Tongue (tissue), 2 donors: ENCODE measurements around the gene TEX35. TPM values are rescaled to one million over a fixed set of nuclear protein-coding genes. Genes with fewer than 3 reads are reported as not detected.

Experiments
- DNase-seq: peaks from one replicate; pipeline ENCODE4 v3.0.0-alpha.2; 2015
- total RNA-seq: library from RNA; depleted of rRNA; stranded (reverse); fragments of >200 nt; gene quantifications from one replicate; pipeline ENCODE4 v1.2.3, GENCODE V29; 2014

TEX35 gene
- total RNA-seq, result not detected

DNA sequence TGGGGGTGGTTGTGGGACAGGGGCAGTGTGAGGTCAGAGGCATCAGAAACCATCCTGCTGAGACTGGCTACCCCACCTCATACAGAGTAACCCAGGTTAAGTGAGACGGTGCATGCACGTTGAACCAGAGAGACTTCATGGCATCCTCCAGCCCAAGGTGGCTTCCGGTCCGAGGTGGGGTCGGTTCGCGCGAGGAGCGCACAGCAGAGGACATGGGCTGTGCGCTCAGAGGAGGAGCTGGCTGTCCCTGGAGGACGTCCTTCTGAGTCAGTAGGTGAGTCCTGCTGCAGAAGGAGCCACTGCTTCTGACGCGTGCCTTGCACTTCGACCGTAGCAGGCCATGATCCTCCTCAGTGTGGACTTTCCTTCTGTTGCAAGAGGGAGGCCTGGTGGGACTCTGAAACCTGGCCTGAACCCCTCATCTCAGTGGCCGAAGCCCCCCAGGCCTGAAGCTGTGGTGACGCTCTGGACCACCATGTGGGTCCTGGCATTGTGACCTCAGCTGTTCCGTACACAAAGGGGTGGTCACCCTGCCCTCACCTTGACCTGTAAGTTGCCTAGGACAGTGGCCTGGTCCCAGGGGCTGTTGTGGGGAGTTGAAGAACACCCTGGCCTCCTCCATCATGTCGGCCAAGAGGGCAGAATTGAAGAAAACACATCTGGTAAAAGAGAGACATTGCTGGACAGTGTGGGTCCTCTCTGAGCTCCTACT lies at the start of gene TEX35:
Gene TEX35, plus strand, starts transcription at position 544 of the 712 bp plus-strand sequence. Its CDS starts 80 bp downstream, at position 624.
- no peak for DNase-seq

DNA sequence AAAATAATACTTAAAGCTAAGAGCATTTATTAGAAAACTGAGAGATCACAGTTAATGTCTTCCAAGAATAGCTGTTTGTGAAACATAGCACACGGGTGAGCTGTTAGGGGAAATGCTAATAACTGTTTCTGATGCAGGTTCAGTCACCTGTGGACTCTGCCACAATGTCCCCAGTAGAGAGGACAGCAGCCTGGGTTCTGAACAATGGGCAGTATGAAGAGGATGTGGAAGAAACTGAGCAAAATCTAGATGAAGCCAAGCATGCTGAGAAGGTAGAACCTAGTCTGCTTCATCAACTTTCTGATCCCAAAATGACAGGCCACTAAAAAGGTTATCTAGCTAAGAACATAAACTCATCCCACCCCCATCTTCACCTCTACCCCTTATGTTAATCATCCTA lies 48.8 kb upstream of the TEX35 start:
- DNase-seq, result no peak

DNA sequence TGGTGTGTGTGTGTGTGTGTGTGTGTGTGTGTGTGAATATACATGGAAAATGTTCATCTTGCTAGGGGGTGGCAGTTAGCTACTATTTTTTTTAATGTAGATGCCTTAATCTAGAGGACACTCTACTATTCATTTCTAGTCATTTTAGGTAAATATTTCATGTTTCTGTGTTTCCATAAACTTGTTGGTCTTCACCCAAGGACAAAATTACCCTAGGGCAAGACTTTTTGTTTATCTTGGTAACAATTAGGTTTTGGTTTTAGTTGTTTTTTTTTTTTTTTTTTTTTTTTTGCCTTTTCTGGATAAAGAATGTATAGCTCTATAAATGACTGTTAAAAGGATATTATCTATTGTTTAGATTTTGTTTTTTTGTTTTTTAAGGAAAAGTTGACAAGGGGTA lies 48.3 kb upstream of the TEX35 start:
- DNase-seq, result no peak

DNA sequence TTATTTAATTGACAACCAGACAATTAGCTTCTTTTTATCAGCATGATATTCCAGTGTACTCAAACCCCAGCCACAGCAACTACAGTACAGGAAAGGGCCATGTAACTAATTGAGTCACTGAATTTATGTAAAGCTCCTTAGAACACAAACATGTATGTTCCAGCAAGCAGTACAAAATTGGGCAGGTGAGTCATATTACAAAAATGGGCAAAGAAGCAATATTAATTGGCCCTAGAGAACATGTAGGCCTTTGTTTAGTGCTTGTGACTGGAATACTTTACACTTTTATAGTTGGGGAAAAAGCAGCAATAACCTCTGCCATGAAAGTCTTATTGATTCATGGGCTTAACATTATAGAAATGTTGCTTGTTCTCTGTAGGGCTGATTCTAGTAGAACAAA lies 47.9 kb upstream of the TEX35 start:
- DNase-seq, result no peak

DNA sequence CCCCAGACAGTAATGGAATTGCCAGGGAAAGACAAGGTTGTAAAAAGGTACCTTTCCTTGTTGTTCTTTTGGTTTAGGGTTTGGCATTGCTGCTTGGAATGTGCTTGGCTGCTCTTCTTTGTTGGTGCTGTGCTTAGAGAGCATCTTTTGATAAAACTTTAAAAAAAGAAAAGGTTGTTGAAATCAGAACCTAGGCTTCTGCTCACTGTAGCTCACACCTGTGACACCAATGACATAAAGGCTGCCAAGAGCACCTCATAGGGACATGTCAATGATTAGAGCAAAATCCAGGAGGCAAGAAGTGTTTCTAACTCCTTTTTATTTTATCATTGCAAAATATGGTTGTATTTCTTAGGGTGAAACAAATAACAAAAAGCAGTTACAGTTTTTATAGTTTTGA lies 45.1 kb upstream of the TEX35 start:
- no peak for DNase-seq

DNA sequence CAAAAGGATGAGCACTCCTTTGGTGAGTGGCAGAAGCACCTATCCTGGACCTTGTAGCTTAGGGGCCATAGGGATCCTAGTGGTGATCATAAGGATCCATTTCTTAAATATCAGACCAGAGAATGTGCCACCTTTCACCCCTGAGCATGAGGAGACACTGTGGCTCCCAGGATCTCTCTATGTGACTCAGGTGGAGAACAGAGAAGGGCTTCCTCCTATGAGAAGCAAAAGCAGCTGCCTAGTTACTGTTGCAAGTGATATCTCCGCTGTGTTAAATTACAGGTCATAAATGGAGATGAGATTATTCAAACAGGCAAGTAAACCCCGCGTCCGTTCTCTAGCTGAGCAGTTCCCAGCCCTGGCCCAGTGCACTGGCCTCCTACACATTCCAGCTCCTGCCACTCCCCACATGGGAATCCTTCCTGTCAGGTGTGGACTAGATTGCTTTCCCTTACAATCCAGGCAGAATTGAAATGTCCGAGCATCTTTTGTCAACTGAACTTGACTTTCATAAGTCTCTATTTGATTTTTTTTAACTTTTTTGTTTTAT lies 42.4 kb upstream of the TEX35 start:
- DNase-seq, result peak; percentile 20

DNA sequence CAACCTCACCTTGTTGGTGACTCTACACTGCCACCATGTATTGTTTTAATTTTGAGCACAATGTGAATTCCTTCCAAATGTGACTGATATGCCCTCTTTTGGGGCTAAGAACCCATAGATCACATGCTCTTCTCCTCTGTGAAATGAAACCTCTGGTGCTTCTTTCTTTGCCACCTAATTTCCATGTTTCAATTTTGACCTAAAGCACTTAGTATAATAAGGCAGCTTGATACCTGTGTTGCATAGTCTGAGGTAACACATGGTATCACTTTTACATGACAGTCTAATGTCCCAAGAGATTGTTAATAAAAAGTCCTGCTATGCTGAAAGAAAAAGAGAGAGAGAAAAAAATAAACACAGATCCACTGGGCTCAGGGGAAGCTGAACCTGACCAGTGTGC lies 40.4 kb upstream of the TEX35 start:
- DNase-seq, result no peak

DNA sequence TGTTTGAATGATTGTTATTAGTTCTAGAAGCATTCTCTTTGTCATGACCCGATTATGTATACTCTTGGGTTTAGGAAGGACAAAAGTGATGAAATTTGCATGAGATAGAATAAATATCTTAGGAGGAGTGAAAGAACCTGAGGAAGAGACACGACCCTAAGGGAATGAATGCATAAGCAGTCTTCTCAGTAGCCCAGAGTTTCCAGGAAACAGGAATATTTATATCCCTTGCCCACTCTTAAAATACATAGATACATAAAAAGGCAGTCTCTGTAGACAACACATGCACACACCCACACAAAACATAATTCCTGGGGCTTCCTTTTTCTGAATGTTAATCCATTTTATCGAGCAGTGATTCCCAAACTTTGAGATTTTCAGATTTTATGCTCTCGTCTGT lies 35.5 kb upstream of the TEX35 start:
- DNase-seq, result no peak

DNA sequence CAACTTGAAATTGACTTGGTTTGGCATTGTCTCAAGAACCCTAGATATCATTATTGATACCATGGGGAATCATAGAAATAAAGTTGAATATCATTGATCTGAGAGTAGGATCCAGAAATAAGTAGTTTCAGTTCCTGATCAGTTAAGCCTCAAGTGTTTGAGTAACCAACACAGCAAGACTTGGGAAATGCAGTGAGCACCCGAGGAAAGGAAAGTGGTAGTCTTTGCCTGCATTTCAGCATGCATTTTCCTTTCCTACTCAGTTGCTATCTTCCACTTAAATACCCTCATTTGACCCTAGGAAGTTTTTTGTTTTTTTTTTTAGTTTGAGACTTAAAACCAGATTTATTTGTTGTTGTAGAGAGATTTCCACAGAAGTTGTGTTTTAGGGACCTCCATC lies 35.1 kb upstream of the TEX35 start:
- DNase-seq, result no peak

DNA sequence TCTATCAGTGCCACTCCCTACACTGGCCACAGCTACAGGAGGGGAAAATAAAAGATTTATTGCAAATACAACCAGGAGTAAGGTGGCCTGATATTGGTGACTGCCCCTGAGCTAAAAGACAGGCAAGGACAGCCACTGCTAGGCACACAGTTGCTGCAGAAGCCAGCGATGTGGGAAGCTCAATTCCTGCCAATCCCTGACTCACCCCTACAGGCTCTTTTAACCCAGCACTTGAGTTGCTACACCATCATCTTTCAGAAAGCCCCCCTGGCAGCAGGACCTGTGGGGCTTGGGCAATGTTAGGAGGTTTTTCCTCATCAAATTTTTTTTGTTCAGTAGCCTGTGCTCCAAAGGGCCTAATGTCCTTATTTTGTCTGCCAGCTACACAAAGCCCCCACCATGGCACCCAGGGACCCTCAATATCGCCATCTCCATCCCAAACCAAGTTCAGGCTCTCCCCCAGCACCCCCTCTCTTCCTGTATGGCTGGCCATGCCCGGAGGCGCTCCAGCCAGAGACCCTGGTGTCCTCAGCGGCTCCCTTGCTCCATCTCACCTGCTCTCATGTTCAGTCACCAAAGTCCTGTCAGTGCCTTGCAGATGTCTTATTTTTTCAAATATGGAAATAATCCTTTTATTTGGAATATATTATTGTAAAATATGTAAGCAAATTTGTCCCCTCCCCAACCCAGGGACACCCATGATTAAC lies 29.5 kb upstream of the TEX35 start:
- DNase-seq, result no peak

DNA sequence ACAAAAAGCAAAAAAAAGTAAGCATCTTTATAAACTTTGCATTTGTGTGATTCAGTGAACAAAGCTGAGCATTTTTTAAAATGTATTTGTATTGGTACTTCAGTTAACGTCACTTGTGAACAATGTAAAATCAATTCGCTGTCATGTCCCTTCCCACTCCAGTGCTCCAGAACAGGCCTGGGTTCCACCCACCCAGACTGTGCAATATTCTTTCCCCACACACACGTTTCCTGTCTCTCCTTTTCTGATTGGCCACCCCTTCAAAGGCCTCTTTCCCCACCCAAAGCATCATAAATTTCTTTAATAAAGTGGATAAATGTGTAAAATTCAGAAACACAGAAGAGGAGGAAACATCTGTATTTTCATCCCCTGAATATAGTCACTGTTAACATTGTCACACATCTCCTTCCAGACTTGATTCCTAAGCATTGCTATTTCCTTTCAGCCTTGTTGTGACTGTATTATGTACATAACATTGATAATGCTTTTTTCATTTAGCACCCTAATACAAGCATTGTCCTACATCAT lies 28.1 kb upstream of the TEX35 start:
- no peak for DNase-seq

DNA sequence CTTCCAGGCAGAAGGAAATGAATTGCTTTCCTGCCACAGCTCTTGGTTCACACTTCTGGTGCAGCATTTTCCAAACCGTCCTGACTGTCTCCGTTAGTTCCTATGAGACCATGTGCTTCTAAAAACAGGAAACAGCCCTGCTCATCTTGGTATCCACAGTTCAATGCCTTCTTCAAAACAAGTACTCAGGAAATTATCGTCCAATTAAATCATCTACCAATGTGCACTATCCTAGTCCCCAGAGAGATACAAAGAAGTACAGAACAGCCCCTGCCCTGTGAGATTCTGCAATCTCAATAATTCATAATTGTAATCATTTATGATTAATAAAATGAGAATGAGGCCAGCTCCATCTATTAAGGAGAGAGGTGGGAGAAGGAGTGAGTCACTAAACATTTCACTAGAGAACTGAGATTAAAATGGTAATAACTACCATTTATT lies 27.3 kb upstream of the TEX35 start:
- no peak for DNase-seq

DNA sequence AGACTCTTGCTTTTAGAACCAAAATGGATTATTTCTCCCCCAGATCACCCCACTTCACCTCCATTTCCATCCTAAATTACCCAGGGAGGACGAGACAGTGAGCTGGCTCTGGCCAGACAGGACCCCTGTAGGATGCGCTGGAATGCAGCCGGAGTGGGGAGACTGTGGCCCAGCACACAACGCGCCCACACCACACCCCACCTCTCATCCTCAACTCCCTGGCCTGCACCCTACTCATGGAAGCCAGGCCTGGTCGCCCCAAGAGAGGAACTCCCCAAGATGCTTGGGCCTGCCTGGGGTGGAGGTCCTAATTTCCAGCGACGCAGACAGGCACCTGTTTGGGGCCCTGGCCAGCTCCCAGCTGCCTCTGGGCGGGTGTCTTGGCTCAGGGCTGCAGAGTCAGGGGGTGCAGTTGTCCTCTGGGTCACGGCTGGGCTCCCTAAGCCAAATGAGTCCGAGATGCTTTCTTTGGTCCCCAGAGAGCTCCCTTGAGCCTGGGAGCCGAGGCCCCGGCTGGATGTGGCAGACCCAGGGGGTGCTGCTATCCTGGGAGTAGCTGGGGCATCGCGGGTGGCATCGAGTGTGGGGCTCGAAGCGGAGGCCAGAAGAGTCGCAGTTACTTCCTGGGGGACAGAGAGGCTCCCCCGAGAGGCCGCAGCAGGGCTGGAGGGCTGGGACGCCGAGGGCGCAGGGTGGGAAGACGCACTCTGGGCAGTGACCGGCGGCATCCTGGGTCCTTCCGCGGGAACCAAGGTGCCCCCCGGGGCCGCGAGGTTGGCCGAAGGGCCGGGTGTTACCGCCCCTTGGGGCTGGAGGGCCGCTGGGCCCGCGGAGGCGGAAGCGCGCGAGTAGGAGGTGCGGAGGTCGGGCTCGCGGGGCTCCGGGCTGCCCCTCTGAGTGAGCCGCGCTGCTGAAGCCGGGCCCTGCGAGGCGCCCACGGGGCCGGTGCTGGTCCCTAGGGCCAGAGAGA lies 26.5 kb upstream of the TEX35 start:
- DNase-seq, result no peak

DNA sequence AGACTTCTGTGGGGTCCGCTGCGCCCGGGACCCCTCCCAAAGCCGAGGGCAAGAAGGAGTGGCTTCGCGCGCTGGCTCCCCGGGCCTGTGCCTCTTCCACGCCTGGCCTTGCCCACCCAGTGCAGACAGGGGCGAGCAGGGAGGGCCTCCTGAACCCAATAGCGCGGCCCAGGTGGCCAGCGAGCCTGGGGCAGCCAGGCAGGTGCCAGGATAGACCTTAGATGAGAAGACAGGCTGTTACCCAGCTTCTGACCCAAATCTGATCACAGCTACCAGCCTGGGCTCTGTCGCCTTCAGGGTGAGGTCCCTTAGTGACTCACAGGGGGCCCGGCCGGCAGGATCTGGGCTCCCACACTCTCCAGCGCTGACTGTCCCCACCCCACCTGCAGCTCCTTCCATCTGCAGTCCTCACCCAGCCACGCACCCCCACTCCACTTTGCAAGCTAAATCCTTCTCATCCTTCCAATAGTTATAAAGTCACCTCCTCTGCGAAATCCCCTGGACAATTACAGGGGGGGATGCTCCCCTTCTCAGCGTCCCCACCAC lies 25.8 kb upstream of the TEX35 start:
- DNase-seq, result no peak

DNA sequence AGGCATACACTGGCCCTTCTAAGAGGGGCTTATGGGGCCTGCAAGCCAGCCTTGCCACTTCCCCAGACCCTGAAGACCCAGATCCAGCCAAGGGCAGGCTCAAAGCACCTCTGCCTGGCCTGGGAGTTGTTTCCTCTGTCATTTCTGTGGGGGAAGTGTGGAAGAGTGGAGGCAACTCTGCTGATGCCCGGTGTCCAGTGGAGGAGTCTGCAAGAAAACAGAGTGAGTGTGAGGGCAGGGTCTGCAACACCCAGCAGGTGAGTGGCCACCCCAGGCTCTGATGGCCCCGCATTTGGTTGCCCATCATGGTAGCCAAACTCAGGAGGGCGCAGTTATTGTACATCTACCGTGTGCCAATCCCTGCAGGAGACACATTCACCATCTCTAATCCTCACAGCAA lies 24.5 kb upstream of the TEX35 start:
- no peak for DNase-seq

DNA sequence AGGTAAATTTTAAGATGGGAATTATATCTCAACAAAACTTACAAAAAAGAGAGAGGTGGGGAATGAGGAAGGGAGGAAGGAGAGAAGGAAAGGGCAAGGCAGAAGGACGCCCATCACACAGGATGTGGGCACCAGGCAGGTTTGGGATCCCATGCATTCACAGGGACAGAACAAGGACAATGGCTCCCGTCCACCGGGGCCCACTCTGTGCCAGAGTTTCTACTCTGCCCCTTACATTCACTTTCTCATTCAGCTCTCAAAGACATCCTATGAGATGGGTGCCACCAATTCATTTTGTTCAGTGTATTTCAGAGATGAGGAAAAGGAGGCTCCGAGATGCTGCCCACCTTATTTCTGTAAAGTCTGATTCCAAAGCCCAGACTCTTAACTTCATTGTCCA lies 23.5 kb upstream of the TEX35 start:
- DNase-seq, result no peak

DNA sequence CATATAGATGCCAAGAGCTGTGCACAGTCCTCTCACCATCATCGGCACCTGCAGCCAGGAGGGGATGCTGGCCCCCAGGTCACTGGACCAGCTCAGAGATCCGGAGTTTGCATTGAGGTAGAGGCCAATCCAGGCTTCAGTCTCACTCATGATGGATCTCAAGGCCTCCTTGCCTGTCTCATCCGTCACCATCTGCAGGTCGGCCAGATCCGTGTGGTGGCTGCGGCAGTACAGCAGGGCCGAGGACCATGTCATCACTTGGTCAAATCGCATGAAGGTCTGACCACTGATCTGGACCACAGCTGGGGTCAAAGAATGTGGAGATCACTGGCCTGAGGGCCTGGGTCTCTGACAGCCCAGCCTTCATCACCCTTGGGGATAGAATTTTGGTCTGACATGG lies 22.8 kb upstream of the TEX35 start:
- DNase-seq, result no peak

DNA sequence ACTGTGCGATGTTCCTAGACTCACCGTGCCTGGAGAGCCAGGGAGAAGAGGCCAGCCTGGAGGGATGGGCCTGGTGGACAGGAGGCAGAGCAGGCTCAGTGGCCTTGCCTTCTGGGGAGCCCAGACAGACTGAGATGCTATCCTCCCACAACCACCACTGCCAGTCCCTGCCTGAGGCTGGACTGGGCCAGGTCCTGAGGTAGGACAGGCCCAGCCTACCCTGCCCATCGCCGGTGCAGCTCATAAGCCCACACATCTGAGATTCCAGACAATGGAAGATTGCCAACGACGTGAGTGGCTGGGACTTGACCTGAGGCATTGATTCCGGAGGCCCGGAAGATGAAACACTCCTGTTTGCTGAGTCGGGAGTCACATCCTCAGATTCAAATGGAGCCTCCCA lies 21.9 kb upstream of the TEX35 start:
- DNase-seq, result no peak

DNA sequence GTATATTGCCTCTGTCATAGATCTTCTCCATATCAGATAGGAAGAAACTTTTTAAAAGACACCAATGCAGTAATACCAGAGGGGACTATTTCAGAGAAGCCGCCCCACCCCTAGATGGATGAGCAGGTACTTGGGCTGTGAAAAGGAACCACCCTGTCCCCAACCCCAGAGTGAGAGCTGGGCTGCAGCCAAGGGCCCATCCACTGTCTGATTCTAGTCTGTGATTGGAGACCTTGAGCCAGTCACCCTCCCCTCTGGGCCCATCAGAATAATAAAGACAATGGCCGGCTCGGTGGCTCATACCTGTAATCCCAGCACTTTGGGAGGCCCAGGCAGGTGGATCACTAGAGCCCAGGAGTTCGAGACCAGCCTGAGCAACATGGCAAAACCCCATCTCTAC lies 21.2 kb upstream of the TEX35 start:
- DNase-seq, result no peak

DNA sequence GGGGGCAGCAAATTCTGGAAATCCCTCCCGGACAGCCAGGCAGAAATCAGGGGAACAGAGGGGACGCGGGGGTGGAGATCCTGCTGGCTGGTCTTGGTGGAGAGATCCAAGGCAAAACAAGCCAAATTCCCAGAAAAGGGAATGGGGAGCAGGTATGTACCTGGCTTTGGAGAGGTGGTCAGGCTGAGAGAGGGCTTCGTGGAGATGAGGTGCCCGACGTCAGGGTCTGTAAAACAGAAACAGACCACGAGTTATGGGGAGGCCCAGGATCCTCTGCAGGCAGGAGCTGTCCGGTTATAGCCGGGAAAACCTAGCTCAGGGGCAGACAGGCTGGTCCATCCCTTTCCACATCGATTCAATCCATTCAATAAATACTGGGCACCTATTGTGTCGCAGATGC lies 20.6 kb upstream of the TEX35 start:
- DNase-seq, result no peak

DNA sequence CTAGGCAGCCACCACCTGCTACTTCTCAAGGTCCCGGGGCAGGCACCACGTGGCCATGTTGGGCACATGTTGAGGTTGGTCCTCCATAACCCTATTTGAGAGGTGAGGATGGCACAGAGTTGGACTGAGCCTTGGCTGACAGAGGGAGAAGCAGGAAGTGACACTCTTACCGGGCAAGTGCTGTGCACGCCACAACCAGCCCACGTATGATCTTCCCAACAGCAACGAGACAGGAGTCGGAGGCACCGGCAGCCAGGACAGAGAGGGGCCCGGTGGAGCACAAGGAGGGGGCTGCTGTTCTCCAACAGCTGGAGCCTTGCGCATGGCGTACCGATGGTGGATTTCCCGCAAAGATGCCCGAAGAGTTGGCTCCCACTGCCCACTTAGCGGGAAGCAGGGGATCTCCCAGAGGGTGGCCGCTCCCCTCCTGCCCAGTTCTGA lies 19.6 kb upstream of the TEX35 start:
- no peak for DNase-seq

DNA sequence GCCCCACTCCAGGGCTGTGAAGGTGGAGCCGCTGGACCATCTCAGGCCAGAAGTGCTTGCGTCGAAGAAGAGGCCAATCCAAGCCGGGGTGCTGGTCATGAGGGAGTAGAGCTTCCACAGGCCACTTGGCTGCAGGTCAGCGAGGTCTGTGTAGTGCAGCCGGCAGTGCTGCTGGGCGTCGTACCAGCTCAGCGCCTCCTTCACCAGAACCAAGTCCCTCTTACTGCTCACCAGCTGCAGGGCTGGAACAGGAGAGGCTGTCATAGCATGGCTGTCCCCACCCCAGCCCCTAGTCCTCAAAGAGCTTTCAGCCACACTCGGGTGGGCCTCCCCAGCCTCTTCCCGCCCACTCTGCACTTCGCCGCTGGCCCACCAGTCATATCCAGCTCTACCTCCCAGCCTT lies 18.3 kb upstream of the TEX35 start:
- DNase-seq, result no peak
